Upper lobe of right lung (tissue), 1 donor: ENCODE results near the gene SYPL1. TPM values are rescaled to one million over a fixed set of nuclear protein-coding genes. Genes with fewer than 3 reads are reported as not detected.

Experiments used
- ATAC-seq: fragments of 200-7000 bp; cut with Tn5 transposase; one replicate; pipeline ENCODE4 v1.9.1; 2020; ENCODE audit warnings: mild to moderate bottlenecking, moderate library complexity
- DNase-seq: peaks from one replicate; pipeline ENCODE4 v3.0.0-alpha.2; 2020
- H3K27ac ChIP-seq: fragments of 200-600 bp; one replicate; pipeline ENCODE4 v1.8.0; 2022
- H3K27me3 ChIP-seq: fragments of 200-600 bp; one replicate; pipeline ENCODE4 v1.8.0; 2022; ENCODE audit warnings: mild to moderate bottlenecking
- H3K36me3 ChIP-seq: fragments of 200-600 bp; one replicate; pipeline ENCODE4 v1.8.0; 2022
- H3K4me1 ChIP-seq: fragments of 200-600 bp; one replicate; pipeline ENCODE4 v1.8.0; 2022
- H3K4me3 ChIP-seq: fragments of 200-600 bp; one replicate; pipeline ENCODE4 v1.8.0; 2022; ENCODE audit warnings: mild to moderate bottlenecking
- H3K9me3 ChIP-seq: fragments of 200-600 bp; one replicate; pipeline ENCODE4 v1.8.0; 2022
- intact Hi-C: fragments of 100-400 bp; cut with DNase I; formaldehyde crosslinking; loops from one replicate; pipeline ENCODE4 v1.11.0; 2022
- total RNA-seq: library from RNA; stranded (reverse); fragmentation: NEBNext Ultra II Directional; extraction: Animal tissue kit (Norgen Biotek cat#: 25700); gene quantifications from one replicate; pipeline ENCODE4 v1.2.1, GENCODE V29; 2021
- TF ChIP-seq, protein P1 (sequence below): fragments of 200-600 bp; IDR thresholded peaks from one replicate; pipeline ENCODE4 v1.8.0; 2022; ENCODE audit warnings: antibody characterized with exemption
- donor health status: DM: no; HTN: yes; CAD: no; lungs with severe emphysema.

SYPL1 gene
- total RNA-seq, 1 donor from 2014 or later: 92.4 TPM

DNA sequence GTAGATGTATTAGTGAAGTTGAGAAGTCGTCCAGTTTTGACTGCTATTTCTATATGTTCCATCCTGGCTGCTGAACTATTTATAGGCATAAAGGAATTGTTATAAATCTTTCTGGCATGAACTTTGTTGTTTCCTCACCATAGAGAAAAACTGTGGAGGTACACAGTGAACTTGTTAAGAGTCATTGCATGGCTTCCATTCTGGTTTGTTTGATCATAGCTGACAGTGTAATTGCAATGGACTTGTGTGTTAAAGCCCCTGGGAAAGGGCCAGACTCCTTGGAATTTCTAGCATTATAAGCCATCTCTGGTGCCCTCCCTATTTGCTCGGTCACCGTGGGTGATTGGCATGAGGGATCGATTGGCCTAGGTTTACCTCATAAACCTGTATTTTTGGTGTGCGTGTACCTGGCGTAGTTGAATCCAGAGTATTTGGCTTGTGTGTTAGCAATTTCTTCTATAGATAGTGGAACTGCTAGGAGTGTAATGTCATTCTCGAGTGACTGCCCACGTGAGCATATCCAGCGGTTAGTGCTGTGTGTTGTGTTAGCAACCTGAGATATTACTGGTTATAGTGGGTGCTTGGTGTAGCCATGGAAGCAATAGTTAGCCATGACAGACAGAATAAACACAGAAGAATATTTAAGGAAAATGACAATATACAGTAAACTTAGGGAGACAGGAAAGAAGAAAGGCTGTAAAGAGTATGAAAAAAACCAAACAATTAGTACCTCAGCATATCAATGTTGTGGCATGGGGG lies 5.9 kb upstream of the SYPL1 start:
- Histone ChIP-seq H3K27ac (no peak overlapping the region), H3K4me3 (no peak overlapping the region), H3K27me3 (no peaks in the 10 kb centered on the region), H3K36me3 (no peaks in the 10 kb centered on the region), H3K4me1 (peaks cover 2% of the 10 kb centered on the region), H3K9me3 (no peaks in the 10 kb centered on the region)
- intact Hi-C loops: no loop called here
- TF ChIP-seq, protein P1, sequence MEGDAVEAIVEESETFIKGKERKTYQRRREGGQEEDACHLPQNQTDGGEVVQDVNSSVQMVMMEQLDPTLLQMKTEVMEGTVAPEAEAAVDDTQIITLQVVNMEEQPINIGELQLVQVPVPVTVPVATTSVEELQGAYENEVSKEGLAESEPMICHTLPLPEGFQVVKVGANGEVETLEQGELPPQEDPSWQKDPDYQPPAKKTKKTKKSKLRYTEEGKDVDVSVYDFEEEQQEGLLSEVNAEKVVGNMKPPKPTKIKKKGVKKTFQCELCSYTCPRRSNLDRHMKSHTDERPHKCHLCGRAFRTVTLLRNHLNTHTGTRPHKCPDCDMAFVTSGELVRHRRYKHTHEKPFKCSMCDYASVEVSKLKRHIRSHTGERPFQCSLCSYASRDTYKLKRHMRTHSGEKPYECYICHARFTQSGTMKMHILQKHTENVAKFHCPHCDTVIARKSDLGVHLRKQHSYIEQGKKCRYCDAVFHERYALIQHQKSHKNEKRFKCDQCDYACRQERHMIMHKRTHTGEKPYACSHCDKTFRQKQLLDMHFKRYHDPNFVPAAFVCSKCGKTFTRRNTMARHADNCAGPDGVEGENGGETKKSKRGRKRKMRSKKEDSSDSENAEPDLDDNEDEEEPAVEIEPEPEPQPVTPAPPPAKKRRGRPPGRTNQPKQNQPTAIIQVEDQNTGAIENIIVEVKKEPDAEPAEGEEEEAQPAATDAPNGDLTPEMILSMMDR: no peak
- DNase-seq (no peak), ATAC-seq (no peak)

DNA sequence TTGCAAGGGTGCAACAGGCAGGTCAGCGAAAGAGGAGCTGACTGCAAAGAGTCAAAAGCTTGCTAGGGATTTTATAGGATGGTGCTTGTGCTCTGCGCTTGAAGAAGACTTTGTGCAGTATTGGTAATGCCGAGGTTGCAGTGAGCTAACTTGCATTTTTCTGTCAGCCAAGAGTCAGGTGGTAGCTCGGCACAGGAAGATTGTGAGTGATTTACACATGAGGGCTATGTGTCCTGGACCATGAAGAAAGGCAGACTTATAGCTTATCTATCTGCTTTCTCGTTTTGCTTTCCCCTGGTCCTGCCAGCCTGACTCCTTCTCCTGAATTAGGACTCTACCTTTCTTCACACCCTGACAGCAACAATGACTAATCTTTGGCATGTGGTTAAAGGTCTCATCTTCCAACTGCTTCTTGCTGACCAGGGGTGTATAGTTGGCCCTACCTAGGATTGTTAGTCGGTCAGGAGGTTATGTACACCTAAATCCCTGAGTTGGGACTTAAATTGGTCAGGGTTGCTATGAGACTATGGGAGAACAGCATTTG lies 4.1 kb upstream of the SYPL1 start:
- intact Hi-C loops: no loop called here
- Histone ChIP-seq H3K27ac (no peak overlapping the region), H3K27me3 (no peaks in the 10 kb centered on the region), H3K36me3 (no peaks in the 10 kb centered on the region), H3K9me3 (no peaks in the 10 kb centered on the region), H3K4me3 (no peak overlapping the region), H3K4me1 (peaks cover 6% of the 10 kb centered on the region)
- ATAC-seq (no peak), DNase-seq (no peak)
- TF ChIP-seq, protein P1: no peak

DNA sequence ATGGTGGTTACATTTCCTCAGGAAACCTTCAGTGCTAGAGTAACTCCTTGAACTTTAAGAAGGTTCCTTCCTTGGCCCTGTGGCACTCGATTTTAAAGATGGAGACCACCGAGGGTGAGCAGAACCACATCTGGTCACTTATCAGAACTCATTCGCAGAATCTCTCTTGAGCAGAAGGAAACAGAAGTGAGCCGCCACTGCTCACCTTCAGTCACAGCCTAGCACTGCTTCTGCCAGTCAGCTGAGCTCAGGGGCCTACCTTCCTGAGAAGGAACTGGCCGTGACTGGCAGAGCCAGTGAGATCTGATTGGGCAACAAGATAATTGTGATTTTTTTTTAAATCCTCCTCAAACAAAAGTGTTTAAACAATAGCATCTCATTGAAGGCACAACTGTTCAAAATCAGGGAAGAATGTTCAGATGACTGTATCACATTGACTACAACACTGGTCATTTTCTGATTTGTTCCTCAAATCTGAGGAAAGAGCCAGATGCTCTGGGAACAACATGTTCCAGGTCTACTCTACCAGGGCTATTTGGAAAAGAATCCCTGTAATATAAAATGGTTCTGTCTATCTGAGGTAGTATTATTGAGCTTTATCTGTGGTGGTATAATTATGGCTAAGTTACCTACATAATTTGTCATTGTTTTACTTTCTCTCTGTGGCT lies 2.7 kb upstream of the SYPL1 start:
- no peak for ATAC-seq
- TF ChIP-seq, protein P1: no peak
- Histone ChIP-seq H3K9me3 (no peaks in the 10 kb centered on the region), H3K36me3 (no peaks in the 10 kb centered on the region), H3K4me1 (peaks cover 17% of the 10 kb centered on the region), H3K27ac (no peak overlapping the region), H3K4me3 (no peak overlapping the region), H3K27me3 (no peaks in the 10 kb centered on the region)
- no peak for DNase-seq
- intact Hi-C loops: no loop called here

DNA sequence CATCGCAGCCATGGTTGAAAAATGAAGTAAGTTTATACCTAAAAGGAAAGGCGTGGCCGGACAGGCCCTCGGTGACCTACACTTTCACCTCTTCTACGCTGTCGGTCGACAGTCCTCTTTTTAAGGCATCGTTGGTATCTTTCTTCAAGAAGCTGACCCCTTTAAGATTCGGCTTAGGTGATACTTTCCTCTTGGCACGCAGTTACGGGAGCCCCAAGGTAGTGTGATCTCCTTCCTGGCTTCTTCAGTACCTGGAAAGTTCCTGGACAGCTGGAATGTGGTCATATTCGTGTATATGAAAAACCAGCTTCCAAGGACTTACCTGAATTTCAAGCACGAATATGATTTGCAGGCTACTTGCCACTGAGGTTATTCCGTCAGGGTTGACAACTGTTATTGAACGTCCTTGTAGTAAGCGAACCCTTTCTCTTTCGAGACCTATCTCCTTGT lies 885 bp upstream of the SYPL1 start:
- ATAC-seq: no peak

DNA sequence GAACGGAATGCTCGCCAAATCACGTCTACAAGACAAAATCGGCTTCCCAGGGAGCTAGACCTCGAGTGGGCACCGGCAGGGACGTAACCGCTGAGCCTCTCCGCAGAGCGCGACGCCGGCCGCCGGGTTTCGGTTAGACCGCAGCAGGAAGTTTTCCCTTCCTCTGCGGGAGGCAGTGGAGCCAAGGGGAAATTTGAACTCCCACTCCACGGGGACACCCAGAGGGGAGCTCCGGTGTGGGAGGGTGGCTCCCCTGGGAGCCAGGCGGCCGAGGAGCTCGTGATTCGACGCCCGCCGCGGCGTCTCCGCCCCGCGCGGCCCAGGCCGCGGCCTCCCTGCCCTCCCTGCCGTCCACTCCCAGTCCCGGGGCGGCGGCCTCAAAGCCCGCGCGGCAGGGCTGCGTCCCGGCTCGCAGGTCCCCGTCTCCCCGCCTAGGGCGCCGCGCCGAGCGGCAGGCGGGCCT lies 426 bp downstream of the SYPL1 start:
- H3K27ac ChIP-seq: peak overlapping the region; percentile 96
- no peaks in the 10 kb centered on the region for H3K9me3 ChIP-seq
- DNase-seq (peak; percentile 90), ATAC-seq (peak; percentile 82)
- no peaks in the 10 kb centered on the region for H3K27me3 ChIP-seq
- peak overlapping the region; percentile 66 for H3K4me3 ChIP-seq
- TF ChIP-seq, protein P1: no peak
- H3K36me3 ChIP-seq: no peaks in the 10 kb centered on the region
- peaks cover 34% of the 10 kb centered on the region for H3K4me1 ChIP-seq
- intact Hi-C loops: no loop called here

More for the DNA sequence above, 885 bp upstream of the SYPL1 start:
- H3K4me1 ChIP-seq: peaks cover 34% of the 10 kb centered on the region
- no peaks in the 10 kb centered on the region for H3K9me3 ChIP-seq
- H3K27ac ChIP-seq: peak overlapping the region; percentile 96
- intact Hi-C loops: no loop called here
- H3K36me3 ChIP-seq: no peaks in the 10 kb centered on the region
- no peak for DNase-seq
- peak overlapping the region; percentile 66 for H3K4me3 ChIP-seq
- no peaks in the 10 kb centered on the region for H3K27me3 ChIP-seq
- TF ChIP-seq, protein P1: no peak
